Esophagus squamous epithelium (tissue), 4 donors: ENCODE measurements around the gene MCM9.

Experiments used
- POLR2A ChIP-seq, 4 donors: fragments of 450-650 bp; IDR thresholded peaks; one replicate each; pipeline ENCODE4 v1.6.1; 2017; ENCODE audit warnings: antibody characterized with exemption in 4 of 4, mild to moderate bottlenecking in 4 of 4, moderate library complexity in 3 of 4
- TF ChIP-seq, protein P1 (sequence below), 6 experiments: fragments of 450-650 bp in 4 of 6; fragments of 200-600 bp in 2 of 6; sonication (generic) in 2 of 6; IDR thresholded peaks; one replicate each; pipeline ENCODE4 v1.5.1; 2016 to 2019; ENCODE audit warnings: antibody characterized with exemption in 6 of 6, mild to moderate bottlenecking in 4 of 6, moderate library complexity in 4 of 6

DNA sequence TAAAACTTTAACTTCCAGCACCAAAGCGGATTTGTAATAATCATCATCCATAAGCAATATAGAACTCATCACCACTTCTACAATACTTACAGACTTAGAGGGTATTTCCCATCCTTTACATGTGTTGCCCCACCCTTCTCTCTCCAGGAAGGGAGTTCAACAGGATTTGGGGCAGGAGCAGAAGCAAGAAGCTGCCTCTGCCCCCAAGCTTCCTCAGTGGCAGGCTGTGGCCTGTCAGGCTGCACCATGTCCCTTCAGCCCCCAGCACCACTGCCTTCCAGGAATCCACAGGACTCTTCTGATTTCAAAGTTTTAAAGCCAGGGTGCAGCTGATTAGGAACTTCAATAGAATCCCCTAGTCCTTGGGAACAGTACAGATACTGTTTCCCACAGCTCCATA, 36.7 kb upstream of the MCM9 start:
- TF ChIP-seq POLR2A (IDR thresholded peaks at IDR 0.05): no peak
- TF ChIP-seq, protein P1, sequence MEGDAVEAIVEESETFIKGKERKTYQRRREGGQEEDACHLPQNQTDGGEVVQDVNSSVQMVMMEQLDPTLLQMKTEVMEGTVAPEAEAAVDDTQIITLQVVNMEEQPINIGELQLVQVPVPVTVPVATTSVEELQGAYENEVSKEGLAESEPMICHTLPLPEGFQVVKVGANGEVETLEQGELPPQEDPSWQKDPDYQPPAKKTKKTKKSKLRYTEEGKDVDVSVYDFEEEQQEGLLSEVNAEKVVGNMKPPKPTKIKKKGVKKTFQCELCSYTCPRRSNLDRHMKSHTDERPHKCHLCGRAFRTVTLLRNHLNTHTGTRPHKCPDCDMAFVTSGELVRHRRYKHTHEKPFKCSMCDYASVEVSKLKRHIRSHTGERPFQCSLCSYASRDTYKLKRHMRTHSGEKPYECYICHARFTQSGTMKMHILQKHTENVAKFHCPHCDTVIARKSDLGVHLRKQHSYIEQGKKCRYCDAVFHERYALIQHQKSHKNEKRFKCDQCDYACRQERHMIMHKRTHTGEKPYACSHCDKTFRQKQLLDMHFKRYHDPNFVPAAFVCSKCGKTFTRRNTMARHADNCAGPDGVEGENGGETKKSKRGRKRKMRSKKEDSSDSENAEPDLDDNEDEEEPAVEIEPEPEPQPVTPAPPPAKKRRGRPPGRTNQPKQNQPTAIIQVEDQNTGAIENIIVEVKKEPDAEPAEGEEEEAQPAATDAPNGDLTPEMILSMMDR (IDR thresholded peaks at IDR 0.05): no peak
